ENCODE data around the gene EOMES. TPM values are rescaled to one million over a fixed set of nuclear protein-coding genes. Genes with fewer than 3 reads are reported as not detected.

EOMES gene
- total RNA-seq, 1 experiment from 2014 or later = 0.43 TPM

GRCh38 chr3:27723001-27723445 is 900 bp upstream of the EOMES start:
- no TSS peak for BruUV-seq (replicated peaks)
- H3K27me3 ChIP-seq (replicated peaks; ENCODE audit: control insufficient read depth, insufficient read depth, low read length) = peaks cover 2% of the 10 kb centered on the region
- H3K9me3 Mint-ChIP-seq (ENCODE audit: unreplicated experiment) = no peaks in the 10 kb centered on the region
- H3K4me1 ChIP-seq = peaks cover 7% of the 10 kb centered on the region; the same call in 1 of the 2 replicates
- no peaks in the 10 kb centered on the region for H3K36me3 Mint-ChIP-seq (ENCODE audit: insufficient read depth, unreplicated experiment)
- H3K4me1 Mint-ChIP-seq (ENCODE audit: low read depth, unreplicated experiment) = no peaks in the 10 kb centered on the region
- H3K36me3 ChIP-seq (ENCODE audit: control insufficient read depth, insufficient read depth, low read length) = no peaks in the 10 kb centered on the region
- no peak overlapping the region for H3K4me3 Mint-ChIP-seq (ENCODE audit: unreplicated experiment)
- no peak overlapping the region for H3K4me3 ChIP-seq (ENCODE audit: low read depth, low read length)
- no peaks in the 10 kb centered on the region for H3K9me3 ChIP-seq
- peaks cover 15% of the 10 kb centered on the region for H3K27me3 Mint-ChIP-seq (ENCODE audit: insufficient read depth, unreplicated experiment)
- DNase-seq = no peak
- no peak overlapping the region for H3K27ac Mint-ChIP-seq (ENCODE audit: unreplicated experiment)
- ChIA-PET POLR2A (no interaction called here), CTCF (interaction anchor here (1.8 kb wide), 1 partner anchor 9 kb away, joined by 9 read pairs; no protein-coding TSS in a partner anchor)
- intact Hi-C loops (cut with micrococcal nuclease; ENCODE audit: unreplicated experiment) = no loop called here
- TF ChIP-seq, protein P1, sequence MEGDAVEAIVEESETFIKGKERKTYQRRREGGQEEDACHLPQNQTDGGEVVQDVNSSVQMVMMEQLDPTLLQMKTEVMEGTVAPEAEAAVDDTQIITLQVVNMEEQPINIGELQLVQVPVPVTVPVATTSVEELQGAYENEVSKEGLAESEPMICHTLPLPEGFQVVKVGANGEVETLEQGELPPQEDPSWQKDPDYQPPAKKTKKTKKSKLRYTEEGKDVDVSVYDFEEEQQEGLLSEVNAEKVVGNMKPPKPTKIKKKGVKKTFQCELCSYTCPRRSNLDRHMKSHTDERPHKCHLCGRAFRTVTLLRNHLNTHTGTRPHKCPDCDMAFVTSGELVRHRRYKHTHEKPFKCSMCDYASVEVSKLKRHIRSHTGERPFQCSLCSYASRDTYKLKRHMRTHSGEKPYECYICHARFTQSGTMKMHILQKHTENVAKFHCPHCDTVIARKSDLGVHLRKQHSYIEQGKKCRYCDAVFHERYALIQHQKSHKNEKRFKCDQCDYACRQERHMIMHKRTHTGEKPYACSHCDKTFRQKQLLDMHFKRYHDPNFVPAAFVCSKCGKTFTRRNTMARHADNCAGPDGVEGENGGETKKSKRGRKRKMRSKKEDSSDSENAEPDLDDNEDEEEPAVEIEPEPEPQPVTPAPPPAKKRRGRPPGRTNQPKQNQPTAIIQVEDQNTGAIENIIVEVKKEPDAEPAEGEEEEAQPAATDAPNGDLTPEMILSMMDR (IDR thresholded peaks at IDR 0.05; ENCODE audit: insufficient read depth in 1 of 2, low read depth in 1 of 2, low read length in 1 of 2, severe bottlenecking in 1 of 2, unreplicated experiment in 1 of 2) = no peak

DNA sequence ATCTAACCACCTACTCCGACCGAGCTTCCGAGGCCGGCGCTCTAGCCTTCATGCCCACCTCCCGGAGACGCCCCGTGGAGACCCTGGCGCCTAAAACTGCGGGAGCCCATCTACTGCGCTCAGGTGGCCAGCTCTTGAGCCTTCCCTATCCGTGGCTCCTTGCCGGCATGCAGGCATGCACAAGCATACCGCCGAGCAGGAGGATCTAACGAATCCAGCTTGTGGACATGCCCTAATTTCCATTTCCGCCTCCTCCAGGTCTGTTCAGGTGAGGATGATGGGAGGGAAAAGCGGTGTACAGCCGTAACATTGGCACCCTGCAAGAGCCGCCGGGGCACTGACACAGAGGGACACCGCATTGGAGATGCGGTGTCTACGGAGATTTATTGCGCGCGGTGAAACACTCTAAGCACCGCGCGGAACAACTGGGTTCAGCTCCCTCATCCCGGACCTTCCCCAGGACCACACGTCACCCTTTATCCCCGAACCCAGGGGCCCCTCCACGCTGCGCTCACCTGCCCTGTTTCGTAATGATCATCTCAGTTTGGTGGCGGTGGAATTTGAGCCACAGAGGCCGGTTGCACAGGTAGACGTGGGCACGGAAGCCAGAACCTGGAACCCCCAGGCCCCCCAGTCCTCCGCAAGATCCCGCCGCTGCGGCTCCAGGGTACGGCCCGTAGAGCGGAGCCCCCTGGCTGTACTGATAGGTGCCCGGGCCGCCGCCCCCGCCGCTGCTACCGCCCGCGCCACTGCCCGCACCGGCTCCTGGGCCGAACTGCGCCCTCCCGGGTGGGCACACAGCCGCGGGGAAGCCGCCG is 1.0 kb downstream of the EOMES start:
- POLR2A ChIA-PET = no interaction called here
- Mint-ChIP-seq H3K36me3 (ENCODE audit: insufficient read depth, unreplicated experiment) (no peaks in the 10 kb centered on the region), H3K4me1 (ENCODE audit: low read depth, unreplicated experiment) (no peaks in the 10 kb centered on the region), H3K27me3 (ENCODE audit: insufficient read depth, unreplicated experiment) (peaks cover 15% of the 10 kb centered on the region), H3K27ac (ENCODE audit: unreplicated experiment) (no peak overlapping the region), H3K9me3 (ENCODE audit: unreplicated experiment) (no peaks in the 10 kb centered on the region), H3K4me3 (ENCODE audit: unreplicated experiment) (peak overlapping the region; percentile 75)
- intact Hi-C loops (cut with micrococcal nuclease; ENCODE audit: unreplicated experiment) = no loop called here
- no TSS peak for BruUV-seq (replicated peaks)
- DNase-seq = peak in 1 of 2 experiments; percentile 35
- TF ChIP-seq, protein P1 (IDR thresholded peaks at IDR 0.05; ENCODE audit: insufficient read depth in 1 of 2, low read depth in 1 of 2, low read length in 1 of 2, severe bottlenecking in 1 of 2, unreplicated experiment in 1 of 2) = no peak
- Histone ChIP-seq H3K36me3 (ENCODE audit: control insufficient read depth, insufficient read depth, low read length) (no peaks in the 10 kb centered on the region), H3K9me3 (no peaks in the 10 kb centered on the region), H3K4me3 (ENCODE audit: low read depth, low read length) (peak overlapping the region; percentile 58), H3K4me1 (peaks cover 7% of the 10 kb centered on the region; the same call in 1 of the 2 replicates), H3K27me3 (replicated peaks; ENCODE audit: control insufficient read depth, insufficient read depth, low read length) (peaks cover 2% of the 10 kb centered on the region)
- CTCF ChIA-PET = interaction anchor here (0.7 to 2.2 kb wide), 3 partner anchors 9 to 366 kb away, joined by 3 to 40 read pairs (median 9); no protein-coding TSS in a partner anchor

DNA sequence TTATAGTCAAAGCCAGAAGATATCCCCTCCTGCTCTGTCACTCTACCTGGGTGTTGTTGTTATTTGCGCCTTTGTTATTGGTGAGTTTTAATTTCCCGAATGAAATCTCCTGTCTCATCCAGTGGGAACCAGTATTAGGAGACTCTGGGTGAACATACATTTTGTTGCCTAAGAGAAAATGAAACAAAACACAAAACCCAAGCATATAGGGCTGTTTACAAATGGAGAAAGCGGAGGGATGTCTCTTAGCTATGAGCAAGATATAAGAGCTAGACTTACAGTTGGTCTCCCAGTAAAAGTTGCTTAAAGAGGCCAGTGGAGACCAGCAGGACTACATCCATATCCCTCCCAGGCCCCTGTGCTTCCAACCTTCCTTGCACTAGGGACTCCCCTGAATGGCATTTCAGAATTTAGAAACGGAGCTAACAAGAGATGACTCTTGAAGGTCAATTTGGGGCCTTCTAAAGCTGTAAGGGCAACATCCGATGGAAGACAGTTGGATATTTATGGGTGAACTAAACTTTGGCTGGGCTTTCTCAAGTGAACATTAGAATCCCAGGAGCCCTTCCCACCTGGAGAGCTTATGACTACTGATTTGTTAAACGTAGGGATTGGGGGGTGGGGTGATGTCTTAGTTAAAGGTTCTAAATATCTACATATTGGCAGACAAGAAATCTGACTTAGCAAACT is 2.7 kb downstream of the EOMES start:
- peaks cover 2% of the 10 kb centered on the region for H3K27me3 ChIP-seq (replicated peaks; ENCODE audit: control insufficient read depth, insufficient read depth, low read length)
- DNase-seq = no peak
- no peaks in the 10 kb centered on the region for H3K36me3 ChIP-seq (ENCODE audit: control insufficient read depth, insufficient read depth, low read length)
- H3K4me3 ChIP-seq (ENCODE audit: low read depth, low read length) = no peak overlapping the region
- no TSS peak for BruUV-seq (replicated peaks)
- ChIA-PET CTCF (no interaction called here), POLR2A (no interaction called here)
- H3K4me1 ChIP-seq = peaks cover 16% of the 10 kb centered on the region
- TF ChIP-seq, protein P1 (IDR thresholded peaks at IDR 0.05; ENCODE audit: insufficient read depth in 1 of 2, low read depth in 1 of 2, low read length in 1 of 2, severe bottlenecking in 1 of 2, unreplicated experiment in 1 of 2) = no peak
- Mint-ChIP-seq H3K27me3 (ENCODE audit: insufficient read depth, unreplicated experiment) (peaks cover 13% of the 10 kb centered on the region), H3K27ac (ENCODE audit: unreplicated experiment) (no peak overlapping the region), H3K9me3 (ENCODE audit: unreplicated experiment) (no peaks in the 10 kb centered on the region), H3K4me3 (ENCODE audit: unreplicated experiment) (no peak overlapping the region), H3K36me3 (ENCODE audit: insufficient read depth, unreplicated experiment) (no peaks in the 10 kb centered on the region), H3K4me1 (ENCODE audit: low read depth, unreplicated experiment) (peaks cover 2% of the 10 kb centered on the region)
- H3K9me3 ChIP-seq = no peaks in the 10 kb centered on the region
- intact Hi-C loops (cut with micrococcal nuclease; ENCODE audit: unreplicated experiment) = loop anchor here (10.0 kb wide), 2 partner anchors 105 to 415 kb away; no protein-coding TSS in a partner anchor

All from Caco-2 (cell line).